NCI-H1092 treated with DMSO at 0.1 percent for 48 hours (cell line): Measurements from ENCODE around the gene LAIR2.
"Not testable (repeated sequence)": the region's sequence is repeated elsewhere in the genome, so short reads cannot be mapped to it uniquely, and the experiment has no call there.

Experiments
- DNase-seq: peaks from one replicate; lab custom pipeline; 2025; lab: John Stamatoyannopoulos, UW

Gene LAIR2

DNA sequence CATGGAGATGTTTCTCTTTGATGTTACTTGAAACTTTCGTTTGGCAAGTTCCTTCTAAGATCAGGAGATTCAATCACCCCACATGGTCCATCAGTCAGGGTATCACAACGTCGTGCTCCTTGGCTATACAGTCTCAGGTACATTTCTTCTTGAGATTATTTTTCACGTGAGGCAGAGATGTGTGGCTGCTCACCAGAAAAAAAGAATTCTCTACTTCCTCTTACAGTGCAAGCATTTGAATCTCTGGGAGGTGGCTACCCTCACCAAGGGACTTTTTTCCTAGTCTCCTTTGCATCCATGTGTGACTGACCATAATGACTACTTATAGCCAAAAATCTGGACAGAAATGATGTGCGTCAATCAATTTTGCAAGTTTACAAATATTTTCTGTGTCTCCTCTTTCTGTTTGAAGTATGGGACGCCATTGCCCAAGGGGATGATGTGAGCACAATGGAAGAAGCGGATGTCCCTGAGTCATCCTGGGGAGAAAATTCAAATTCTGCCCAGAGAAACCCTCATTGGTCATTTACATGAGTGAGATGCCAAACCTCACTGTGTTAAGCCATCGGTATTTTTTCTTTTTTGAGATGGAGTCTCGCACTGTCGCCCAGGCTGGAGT lies 8.6 kb upstream of the LAIR2 start:
- no peak for DNase-seq

DNA sequence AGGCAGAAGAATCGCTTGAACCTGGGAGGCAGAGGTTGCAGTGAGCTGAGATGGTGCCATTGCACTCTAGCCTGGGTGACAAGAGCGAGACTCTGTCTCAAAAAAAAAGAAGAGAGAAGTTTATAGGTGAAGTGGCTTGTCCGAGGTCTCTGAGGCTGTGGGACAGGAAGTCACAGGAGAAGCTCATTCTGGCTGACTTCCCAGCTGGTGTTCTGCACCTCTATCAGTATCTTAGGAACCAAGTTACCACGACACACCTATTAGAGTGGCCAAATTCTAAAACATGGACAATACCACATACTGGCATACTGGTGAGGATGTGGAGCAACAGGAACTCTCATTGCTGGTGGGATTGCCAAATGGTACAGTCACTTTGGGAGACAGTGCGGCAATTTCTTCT lies 7.3 kb upstream of the LAIR2 start:
- DNase-seq, result not testable (repeated sequence)

DNA sequence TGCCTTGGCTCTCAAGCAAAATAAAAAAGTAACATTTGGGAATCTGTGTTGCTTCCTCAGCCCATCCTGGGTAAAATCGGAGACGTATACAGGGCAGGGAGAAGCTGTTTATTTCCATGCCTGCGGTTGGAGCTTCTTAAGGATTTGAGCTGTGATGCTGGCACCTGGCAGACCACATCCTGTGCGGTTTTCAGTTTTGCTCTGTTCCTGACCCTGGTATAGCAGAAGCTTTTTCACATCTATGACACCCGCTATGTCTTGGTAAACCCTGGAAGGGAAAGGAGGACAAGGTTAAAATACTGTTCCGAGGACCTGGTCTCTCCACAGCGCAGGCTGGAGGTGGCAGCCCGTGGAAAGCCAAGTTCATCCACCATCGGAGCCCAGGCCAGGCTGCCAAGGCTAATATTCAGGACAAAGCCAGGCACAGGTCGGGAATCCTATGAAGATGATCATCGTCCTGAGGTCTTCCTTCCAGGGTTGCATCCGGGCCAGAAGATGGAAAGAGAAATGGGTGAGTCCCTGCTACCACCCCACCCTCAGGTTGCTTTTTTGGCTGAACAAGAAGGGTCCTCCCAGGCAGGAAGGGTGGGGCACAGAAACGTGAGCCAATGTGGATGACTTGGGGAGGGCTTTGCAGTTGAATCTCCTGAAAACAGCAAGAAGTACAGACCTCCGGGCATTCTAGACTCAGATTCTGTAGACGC lies 4.7 kb upstream of the LAIR2 start:
- DNase-seq, result not testable (repeated sequence)

- not testable (repeated sequence) for DNase-seq
These were observed 4.2 kb upstream of the LAIR2 start for GRCh38 chr19:54498451-54498772.

GRCh38 chr19:54505542-54505941 lies 2.9 kb downstream of the LAIR2 start:
- DNase-seq, result not testable (repeated sequence)

GRCh38 chr19:54506079-54506478 lies 3.4 kb downstream of the LAIR2 start:
- no peak for DNase-seq

DNA sequence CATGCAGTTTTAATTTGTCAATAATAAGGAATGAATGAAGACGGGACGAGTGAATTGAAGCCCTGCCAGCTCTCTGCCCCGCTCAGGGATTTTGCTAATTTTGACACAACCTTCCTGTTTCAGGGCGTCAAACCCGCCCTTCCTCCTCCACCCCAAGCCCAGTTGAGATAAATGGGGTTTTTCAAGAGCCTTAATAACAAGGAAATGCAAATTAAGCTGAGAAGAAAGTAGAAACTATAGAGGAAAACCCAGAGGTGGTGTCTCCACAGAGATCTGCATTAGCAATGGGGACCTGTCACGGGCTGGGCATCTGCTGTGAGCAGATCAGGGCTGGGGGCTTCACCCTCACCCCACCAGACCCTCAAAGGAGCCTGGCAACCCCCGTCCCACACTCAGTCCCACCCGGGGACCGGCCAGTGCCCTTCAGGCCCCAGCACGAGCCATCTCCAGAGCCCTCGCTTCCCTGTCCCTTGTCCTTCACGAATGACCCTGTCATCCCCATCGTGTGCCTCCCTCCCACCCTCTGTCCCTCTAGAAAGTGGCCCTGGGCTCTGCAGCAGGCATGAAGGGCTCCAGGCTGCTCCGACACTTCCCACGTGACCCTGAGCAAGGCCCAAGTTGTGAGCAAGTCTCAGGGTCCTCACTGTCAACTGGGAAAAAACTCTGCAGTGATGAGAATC lies 4.5 kb downstream of the LAIR2 start:
- DNase-seq, result not testable (repeated sequence)

DNA sequence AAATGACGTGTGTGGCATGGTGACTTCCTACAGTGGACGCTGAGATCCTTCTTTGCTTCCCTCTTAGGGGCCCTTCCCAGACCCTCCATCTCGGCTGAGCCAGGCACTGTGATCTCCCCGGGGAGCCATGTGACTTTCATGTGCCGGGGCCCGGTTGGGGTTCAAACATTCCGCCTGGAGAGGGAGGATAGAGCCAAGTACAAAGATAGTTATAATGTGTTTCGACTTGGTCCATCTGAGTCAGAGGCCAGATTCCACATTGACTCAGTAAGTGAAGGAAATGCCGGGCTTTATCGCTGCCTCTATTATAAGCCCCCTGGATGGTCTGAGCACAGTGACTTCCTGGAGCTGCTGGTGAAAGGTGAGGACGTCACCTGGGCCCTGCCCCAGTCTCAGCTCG lies 5.2 kb downstream of the LAIR2 start:
- no peak for DNase-seq

- not testable (repeated sequence) for DNase-seq
These were observed 5.9 kb downstream of the LAIR2 start for GRCh38 chr19:54508487-54508886.

GRCh38 chr19:54509200-54509940 lies 6.7 kb downstream of the LAIR2 start:
- DNase-seq, result not testable (repeated sequence)

DNA sequence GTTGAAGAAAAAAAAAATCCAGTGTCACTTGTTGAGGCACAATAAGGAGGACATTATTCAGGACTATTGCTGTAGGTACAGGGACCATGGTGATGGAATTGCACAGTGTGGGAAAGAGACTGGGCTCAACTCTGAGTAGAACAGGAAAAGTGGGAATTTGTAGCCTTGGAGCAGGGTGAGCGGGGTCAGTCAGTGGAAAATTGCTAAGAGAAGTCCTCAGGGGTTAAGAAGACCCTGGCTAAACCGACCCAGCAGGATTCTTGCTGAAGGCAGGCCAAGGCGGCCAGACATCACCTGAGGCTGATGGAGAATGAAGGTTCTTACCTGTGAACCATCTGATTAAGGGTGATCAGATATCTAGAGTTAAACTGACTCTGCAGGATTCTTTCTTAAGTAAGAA lies 12.5 kb downstream of the LAIR2 start:
- no peak for DNase-seq

DNA sequence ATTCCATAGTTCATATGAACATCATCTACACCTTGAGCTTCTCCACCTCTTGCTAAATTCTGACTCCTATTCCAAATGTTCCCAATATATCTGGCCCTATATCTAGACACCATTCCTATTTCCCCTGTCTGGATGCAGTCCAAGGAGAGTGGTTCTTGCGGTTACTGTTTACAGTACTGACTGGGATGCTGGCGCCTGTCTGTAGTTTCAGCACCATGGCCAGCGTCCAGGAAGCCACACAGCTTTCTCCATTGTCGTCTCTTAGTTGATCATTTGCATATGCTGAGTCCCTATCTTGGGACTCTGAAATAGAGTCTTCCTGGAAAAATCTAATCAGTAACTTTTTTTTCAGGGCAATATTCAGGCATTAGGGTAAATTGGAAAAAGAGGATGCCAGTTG lies 14.9 kb downstream of the LAIR2 start:
- no peak for DNase-seq

DNA sequence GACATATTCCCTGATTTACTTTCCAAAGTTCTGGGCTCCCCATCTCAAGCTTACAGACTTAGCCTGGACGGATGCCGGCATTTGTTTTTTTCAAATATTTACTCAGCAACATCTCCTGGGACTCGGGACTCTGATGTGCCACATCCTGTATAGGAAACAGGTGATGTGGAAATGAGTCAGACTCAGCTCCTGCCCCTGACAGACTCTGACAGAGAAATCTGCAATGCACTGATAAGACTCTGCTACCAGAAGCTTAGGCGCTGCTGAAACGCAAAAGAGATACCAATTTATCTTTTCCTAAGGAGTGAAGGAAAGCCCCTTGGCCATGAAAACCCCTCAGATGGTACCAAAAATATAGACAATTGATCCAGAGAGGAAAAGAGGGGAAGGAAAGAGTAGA lies 16.2 kb downstream of the LAIR2 start:
- DNase-seq, result no peak

GRCh38 chr19:54521022-54521859 lies 18.6 kb downstream of the LAIR2 start:
- no peak for DNase-seq

DNA sequence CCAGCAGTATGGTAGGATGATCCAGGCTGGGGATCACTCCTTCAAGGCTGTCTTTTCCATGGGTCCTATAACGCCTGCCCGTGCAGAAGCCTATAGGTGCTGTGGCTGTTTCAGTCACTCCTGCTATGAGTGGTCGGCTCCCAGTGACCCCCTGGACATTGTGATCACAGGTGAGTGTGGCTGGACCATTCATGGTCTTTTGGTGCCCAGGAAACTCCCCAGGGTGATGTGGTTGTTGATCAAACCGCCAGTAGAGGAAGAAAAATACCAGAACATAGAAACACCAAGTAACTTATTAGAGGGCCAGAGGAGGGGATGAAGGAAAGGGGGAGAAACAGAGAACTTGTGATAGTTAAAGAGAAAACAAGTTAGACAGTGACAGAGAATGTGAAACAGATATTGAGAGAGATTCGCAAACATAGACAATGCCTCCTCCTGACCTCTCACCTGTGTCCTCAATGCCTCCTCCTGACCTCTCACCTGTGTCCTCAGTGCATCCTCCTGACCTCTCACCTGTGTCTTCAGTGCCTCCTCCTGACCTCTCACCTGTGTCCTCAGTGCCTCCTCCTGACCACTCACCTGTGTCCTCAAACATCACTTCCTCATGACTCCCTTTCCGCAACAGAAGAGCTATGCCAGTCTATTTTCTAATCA lies 19.4 kb downstream of the LAIR2 start:
- DNase-seq, result no peak

GRCh38 chr19:54523403-54523802 lies 20.8 kb downstream of the LAIR2 start:
- no peak for DNase-seq

GRCh38 chr19:54525636-54526035 lies 23.0 kb downstream of the LAIR2 start:
- no peak for DNase-seq

GRCh38 chr19:54526972-54527371 lies 24.3 kb downstream of the LAIR2 start:
- no peak for DNase-seq

DNA sequence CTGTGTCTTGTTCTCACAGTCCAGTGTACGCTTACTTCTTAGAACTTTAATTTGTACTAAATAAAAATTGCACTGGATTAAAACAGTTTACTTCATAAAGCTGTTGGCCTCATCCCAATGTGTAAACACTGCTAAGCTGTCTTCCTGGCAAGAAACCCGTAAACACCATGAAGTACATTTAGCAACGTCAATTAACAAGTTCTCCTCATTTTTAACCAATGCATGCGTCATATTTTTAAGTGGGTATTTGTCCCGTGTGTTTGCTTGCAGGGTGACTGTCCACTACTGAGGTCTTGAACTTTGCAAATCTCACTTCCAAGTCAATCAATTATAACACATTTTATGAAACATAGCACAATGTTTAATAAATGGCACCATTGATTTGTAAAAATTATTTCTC lies 28.2 kb downstream of the LAIR2 start:
- DNase-seq, result no peak

GRCh38 chr19:54532528-54532927 lies 29.9 kb downstream of the LAIR2 start:
- no peak for DNase-seq

- no peak for DNase-seq
These were observed 30.8 kb downstream of the LAIR2 start for GRCh38 chr19:54533476-54533875.
